Renal pelvis (tissue), 4 donors: ENCODE data around the gene SERINC2. TPM values are rescaled to one million over a fixed set of nuclear protein-coding genes. Genes with fewer than 3 reads are reported as not detected.
A peak's percentile ranks its signal among the peaks of the same experiment; 100 is the strongest.
"Not testable (repeated sequence)": the region's sequence is repeated elsewhere in the genome, so short reads cannot be mapped to it uniquely, and the experiment has no call there.

ENCODE experiments used
- DNase-seq: peaks from one replicate; pipeline ENCODE4 v3.0.0-alpha.2; 2013
- polyA plus RNA-seq, 3 donors: library from polyadenylated mRNA; unstranded; fragments of 120-200 nt; gene quantifications; one replicate each; pipeline ENCODE4 v1.2.1, GENCODE V29; 2013; ENCODE audit not compliant: insufficient read length in 3 of 3

SERINC2 gene
- polyA plus RNA-seq, 3 donors = 46.8 to 58.5 (median 58.4) TPM

DNA sequence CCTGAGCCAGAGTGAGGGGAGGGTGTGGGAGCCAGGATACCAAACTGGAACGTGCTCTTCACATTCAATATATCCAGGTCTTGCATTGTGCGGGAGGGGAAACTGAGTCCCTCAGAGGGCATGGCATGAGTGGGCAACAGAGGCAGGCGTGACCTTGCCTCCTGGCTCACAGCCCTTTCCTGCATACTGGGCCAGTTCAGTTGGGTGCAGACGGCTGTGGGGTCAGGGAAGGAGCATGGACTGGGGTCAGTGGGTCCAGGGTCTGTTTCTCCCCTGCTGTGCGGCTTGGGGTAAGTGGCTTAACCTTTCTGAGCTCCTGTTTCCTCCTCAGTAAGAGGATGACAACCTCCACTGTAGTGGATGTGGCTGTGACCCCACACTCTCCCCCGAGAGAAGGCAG lies 16.6 kb downstream of the SERINC2 start:
- no peak for DNase-seq

GRCh38 chr1:31431351-31432257 lies 18.6 kb downstream of the SERINC2 start:
- not testable (repeated sequence) for DNase-seq

DNA sequence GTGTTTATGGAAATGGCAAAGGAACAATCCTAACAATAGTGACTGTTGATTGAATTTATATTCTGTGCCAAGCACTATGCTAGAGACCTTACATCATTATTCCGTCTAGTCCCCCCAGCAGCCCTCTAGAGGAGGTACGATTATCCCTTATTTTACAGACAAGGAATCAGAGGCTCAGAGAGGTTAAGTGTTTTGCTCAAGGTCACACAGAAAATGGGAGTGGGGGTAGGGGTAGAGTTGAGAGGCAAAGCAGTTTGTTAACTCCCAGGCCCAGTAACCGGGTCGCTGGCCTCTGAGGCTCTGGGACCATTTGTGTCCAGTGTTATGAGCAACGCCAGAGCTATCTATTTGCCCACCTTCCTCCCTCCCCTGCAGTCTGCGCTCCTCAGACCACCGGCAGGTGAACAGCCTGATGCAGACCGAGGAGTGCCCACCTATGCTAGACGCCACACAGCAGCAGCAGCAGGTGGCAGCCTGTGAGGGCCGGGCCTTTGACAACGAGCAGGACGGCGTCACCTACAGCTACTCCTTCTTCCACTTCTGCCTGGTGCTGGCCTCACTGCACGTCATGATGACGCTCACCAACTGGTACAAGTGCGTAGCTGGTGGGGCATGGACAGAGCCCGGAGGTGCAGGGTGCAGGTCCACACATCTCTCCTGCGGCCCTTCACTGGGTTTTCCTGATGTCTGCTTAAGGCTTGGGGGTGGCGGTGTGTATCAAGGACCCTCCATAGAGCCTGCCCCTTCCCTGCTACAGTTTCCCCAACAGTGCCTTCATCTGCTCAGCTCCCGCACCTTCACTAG lies 19.8 kb downstream of the SERINC2 start:
- no peak for DNase-seq

- DNase-seq = no peak
Observed at GRCh38 chr1:31433396-31433930, 20.4 kb downstream of the SERINC2 start.

DNA sequence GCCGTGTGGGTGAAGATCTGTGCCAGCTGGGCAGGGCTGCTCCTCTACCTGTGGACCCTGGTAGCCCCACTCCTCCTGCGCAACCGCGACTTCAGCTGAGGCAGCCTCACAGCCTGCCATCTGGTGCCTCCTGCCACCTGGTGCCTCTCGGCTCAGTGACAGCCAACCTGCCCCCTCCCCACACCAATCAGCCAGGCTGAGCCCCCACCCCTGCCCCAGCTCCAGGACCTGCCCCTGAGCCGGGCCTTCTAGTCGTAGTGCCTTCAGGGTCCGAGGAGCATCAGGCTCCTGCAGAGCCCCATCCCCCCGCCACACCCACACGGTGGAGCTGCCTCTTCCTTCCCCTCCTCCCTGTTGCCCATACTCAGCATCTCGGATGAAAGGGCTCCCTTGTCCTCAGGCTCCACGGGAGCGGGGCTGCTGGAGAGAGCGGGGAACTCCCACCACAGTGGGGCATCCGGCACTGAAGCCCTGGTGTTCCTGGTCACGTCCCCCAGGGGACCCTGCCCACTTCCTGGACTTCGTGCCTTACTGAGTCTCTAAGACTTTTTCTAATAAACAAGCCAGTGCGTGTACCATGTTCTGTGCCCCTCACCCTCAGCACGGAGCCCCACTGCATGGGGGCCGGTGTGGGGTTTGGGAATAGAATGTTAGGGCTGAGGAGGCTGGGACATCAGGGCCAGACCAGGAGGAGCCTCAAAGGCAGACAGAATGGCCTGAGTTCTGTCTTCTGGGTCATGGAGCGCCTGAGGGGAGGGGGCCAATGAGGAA lies 21.3 kb downstream of the SERINC2 start:
- no peak for DNase-seq

GRCh38 chr1:31434979-31435378 lies 22.0 kb downstream of the SERINC2 start:
- no peak for DNase-seq

DNA sequence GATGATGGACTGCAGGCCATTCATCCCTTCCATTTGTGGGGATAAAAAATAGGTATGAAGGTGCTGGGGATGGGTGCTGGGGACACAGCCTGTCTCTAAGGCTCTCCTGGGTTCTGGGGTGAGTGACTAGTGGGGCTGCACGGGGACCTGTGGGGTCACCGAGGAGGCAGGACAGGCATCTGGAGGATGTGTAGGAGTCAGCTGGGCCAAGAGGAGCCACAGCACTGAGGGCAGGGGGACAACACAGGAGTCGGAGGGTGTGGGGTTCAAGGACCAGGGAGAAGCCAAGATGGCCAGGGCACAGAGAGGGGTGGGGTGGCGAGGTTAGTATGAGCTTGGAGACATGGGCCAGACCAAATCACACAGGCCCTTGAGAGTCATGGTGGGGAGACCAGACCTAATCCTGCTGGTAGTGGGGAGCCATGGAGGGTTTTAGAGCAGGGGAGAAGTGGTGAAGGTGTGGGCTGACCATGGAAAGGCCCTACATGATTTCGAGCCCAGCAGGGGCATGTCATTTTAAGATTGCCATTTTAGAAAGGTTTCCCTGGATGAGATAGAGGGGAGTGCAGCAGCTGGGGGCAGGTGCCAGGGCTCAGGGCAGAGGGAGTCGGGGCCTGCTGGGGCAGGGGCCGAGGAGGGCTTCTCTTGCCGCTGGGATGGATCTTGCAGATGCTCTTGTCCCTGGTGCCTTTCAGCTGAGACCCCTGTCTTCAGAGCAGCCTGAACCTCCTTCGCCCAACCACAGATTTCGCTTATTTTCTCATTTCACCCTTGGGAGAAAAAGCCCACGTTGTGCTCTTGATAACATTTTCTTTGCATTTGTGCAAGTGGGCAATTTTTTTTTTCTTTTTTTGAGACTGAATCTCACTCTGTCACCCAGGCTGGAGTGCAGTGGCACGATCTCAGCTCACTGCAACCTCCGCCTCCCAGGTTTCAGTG lies 22.7 kb downstream of the SERINC2 start:
- DNase-seq = no peak

- DNase-seq = no peak
Observed at GRCh38 chr1:31436596-31437432, 23.8 kb downstream of the SERINC2 start.

DNA sequence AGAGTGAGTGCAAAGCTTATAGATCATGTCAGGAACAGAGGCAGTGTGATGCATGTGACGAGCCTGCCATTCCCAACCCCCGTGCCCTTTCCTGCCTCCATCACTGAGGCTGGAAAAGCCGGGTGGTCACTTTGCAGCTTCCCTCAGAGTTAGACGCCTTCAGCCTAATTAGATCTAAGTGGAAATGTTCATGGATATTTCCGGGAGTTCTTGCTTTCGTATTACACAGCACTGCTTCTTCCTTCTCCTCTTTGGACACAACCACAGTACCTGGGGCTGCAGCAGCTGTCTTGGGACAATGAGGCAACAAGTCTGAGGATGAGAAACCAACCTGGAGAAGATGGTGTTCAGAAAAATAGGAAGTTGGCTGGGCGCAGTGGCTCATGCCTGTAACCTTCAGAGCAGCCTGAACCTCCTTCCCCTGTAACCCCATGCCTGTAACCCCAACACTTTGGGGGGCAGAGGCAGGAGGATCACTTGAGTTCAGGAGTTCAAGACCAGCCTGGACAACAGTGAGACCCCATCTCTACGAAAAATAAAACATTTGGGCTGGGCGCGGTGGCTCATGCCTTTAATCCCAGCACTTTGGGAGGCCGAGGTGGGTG lies 24.5 kb downstream of the SERINC2 start:
- no peak for DNase-seq

DNA sequence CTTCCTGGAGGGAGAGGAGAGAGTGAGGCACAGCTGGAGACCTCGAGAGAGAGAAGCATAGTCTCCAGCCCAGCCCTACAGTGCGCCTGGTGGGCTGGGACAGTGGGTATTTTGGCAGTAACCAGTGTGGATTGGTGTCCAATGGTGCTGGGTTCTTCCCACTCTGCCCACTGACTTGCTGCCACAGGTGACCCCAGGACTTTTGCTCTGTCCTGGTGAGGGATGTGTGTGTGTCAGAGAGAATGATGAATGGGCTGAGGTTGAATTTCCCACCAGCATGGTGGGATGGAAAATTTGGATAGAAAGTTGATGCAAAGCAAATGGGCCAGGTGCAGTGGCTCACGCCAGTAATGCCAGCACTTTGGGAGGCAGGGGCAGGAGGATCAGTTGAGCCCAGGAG lies 26.3 kb downstream of the SERINC2 start:
- DNase-seq = no peak

- no peak for DNase-seq
Observed at GRCh38 chr1:31441073-31441472, 28.1 kb downstream of the SERINC2 start.

DNA sequence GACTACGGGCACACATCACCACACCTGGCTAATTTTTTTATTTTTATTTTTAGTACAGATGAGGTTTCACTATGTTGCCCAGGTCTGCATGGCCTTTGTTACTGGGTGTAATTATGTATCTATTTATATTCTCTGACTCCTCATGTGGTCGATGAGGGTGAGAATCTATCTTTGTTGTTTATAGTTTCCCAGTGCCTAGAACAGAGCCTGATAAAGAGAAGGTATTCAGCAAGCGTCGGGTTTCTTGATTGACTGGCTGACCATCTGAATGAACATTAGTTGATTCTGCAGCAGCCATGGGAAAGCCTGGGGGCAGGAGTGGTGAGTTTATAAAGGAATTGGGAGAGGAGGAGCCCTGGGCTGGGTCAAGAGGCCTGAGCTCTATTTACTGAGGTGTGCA lies 28.5 kb downstream of the SERINC2 start:
- DNase-seq = no peak

DNA sequence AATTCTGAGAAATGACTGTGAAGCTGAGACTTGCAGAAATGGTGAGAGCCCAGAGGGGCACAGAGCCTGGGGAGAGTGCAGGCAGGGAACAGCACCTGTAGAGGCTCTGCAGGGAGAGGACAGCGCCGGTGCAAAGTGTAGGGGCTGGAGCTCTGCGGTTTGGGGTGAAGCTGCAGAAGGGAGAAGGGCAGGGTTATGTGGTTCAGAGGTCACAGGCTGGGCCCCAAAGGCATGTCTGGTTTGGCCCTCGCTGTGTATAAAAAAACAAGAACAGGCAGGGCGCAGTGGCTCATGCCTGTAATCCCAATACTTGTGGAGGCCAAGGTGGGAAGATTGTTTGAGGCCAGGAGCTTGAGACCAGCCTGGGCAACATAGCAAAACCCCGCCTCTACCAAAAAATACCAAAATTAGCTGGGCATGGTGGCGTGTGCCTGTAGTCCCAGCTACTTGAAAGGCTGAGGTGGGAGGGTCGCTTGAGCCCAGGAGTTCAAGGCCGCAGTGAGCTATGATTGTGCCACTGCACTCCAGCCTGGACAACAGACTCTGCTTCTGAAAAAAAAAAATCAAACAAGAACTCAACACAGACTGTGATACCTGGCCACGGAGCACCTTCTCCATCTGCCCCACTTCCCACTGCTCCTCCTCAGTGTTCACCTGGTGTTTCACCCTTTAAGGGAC lies 29.1 kb downstream of the SERINC2 start:
- no peak for DNase-seq

- no peak for DNase-seq
Observed at GRCh38 chr1:31442648-31442994, 29.6 kb downstream of the SERINC2 start.

- no peak for DNase-seq
Observed at GRCh38 chr1:31443673-31444072, 30.7 kb downstream of the SERINC2 start.

- no peak for DNase-seq
Observed at GRCh38 chr1:31444725-31445448, 31.9 kb downstream of the SERINC2 start.

DNA sequence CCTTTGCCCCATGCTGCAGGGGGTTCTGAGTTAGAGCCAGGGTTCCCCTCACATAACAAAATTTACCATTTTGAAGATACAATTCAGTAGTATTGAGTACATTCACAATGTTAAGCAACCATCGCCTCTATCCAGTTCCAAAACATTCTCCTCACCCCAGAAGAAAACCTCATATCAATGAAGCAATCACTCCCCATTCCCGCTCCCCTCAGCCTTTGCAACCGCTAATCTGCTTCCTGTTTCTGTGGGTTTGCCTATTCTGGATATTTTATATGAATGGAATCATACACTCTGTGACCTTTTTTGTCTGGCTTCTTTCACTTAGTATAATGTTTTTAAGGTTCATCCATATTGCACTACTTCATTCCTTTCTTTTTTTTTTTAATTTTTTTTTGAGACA lies 32.9 kb downstream of the SERINC2 start:
- DNase-seq = no peak

DNA sequence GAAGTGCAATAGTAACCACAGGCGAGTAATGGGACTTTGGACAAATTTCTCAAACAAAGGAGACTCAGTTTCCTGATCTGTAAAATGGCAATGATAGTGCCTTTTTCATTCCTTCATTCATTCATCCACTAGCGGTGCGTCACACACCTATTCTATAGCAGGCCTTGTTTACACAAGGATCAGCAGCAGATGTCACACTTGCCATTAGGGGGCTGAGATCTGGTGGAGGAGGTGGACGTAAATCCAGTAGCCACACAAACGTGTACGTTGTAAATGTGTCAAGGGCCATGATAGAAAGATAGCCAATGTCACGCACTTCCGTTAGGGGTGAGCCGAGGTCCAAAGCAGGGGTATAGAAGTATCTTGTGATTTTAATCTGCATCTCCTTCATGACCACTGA lies 34.2 kb downstream of the SERINC2 start:
- peak; percentile 30 for DNase-seq
